ENCODE data around the gene MYH6. TPM values are rescaled to one million over a fixed set of nuclear protein-coding genes. Genes with fewer than 3 reads are reported as not detected.

The MYH6 gene
- total RNA-seq, 1 donor from 2014 or later, result 0.62 TPM

- H3K4me1 ChIP-seq, result no peaks in the 10 kb centered on the region
- no peak overlapping the region for H3K4me3 ChIP-seq
- no peaks in the 10 kb centered on the region for H3K9me3 ChIP-seq
- no peak overlapping the region for H3K27ac ChIP-seq
- no peaks in the 10 kb centered on the region for H3K27me3 ChIP-seq (ENCODE audit: low read depth)
- intact Hi-C loops (cut with DNase I), result no loop called here
- DNase-seq (no peak), ATAC-seq (no peak)
- no peak for TF ChIP-seq CTCF (IDR thresholded peaks at IDR 0.05)
- H3K36me3 ChIP-seq, result no peaks in the 10 kb centered on the region
These were observed 29.3 kb upstream of the MYH6 start for GRCh38 chr14:23437133-23438100.

- Histone ChIP-seq H3K36me3 (no peaks in the 10 kb centered on the region), H3K9me3 (no peaks in the 10 kb centered on the region), H3K4me1 (no peaks in the 10 kb centered on the region), H3K27me3 (ENCODE audit: low read depth) (no peaks in the 10 kb centered on the region), H3K4me3 (no peak overlapping the region), H3K27ac (no peak overlapping the region)
- DNase-seq (no peak), ATAC-seq (no peak)
- intact Hi-C loops (cut with DNase I), result no loop called here
- TF ChIP-seq CTCF (IDR thresholded peaks at IDR 0.05), result no peak
These were observed 28.5 kb upstream of the MYH6 start for GRCh38 chr14:23436327-23437132.

DNA sequence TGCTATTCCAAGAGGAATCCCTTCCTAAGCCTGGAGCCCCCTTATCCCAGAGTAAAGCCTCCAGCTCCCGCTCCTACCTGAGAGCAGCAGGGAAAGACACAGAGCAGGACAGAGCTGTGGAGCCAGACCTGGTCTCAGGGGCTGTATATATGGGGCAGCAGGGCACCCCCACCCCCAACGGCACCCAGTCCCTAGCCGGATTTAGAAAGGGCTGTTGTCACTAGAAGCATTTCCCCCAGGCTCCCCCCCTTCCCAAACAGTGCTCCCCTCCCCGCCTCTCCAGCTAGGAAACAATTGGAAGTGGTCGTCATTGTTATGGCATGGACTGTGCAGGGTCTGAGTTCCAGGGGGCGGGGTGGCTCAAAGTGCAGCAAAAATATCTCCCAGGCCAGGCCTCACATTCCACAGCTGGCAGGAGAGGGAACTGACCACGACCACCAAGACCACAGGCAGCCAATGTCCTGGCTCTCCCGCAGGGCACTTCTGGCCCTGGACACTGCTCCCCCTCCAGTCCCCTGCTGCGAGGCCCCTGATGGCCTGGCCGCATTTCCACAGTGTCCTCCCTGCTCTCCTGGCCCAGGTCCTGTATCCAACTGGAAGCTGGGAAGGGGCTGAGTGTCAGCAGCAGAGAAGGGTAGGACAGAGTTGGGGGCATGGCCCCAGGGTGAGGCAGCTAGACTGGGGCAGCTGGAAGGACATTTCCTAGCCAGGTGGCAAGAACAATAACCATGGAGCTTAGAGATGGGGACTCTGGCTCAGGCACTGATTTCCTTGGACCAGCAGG lies 27.7 kb upstream of the MYH6 start, which contains the start of gene MYH7:
Gene MYH7 (minus strand): TSS at position 118 of the 784 bp plus-strand sequence. CDS start 1,928 bp downstream, outside the sequence.
- Histone ChIP-seq H3K4me1 (no peaks in the 10 kb centered on the region), H3K27me3 (ENCODE audit: low read depth) (no peaks in the 10 kb centered on the region), H3K4me3 (no peak within 1 kb of the TSS), H3K9me3 (no peaks in the 10 kb centered on the region), H3K27ac (no peak within 1 kb of the TSS), H3K36me3 (no peaks in the 10 kb centered on the region)
- ATAC-seq (no peak), DNase-seq (no peak)
- intact Hi-C loops (cut with DNase I), result no loop called here
- TF ChIP-seq CTCF (IDR thresholded peaks at IDR 0.05), result no peak

DNA sequence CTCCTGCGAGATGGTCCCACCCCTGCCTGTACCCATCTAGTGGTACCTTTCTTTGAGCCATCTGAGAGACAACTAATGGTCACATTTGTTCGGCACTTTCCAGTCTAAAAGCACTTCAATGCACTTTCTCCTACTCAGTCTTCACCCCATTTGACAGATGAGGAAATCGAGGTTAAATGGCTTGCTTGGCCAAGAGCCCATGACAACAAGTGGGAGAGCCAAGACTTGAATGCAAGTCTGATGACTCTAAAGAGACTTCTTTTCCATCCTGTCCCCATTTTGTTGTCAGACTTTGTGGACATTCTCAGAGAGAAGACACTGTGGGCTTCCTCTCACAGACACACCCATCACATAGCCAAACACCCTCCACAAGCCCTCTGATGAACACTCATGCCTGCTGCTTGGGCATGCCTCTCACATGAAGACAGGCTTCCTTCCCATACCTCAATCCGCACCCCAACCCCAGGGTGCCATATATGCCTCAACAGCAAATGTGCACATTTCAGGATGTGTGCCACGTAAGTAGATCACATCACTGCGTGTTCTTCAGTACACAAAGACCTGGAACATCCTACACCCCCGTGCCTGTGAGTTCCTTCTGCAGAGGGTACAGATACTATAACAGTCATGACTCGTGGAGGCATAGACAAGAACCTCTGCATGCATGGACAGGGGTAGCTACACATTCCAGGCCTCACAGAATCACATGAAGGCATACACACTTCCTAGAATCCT lies 26.6 kb upstream of the MYH6 start:
- Histone ChIP-seq H3K9me3 (no peaks in the 10 kb centered on the region), H3K36me3 (no peaks in the 10 kb centered on the region), H3K27ac (no peak overlapping the region), H3K4me3 (no peak overlapping the region), H3K27me3 (ENCODE audit: low read depth) (no peaks in the 10 kb centered on the region), H3K4me1 (no peaks in the 10 kb centered on the region)
- intact Hi-C loops (cut with DNase I), result no loop called here
- ATAC-seq (no peak), DNase-seq (no peak)
- no peak for TF ChIP-seq CTCF (IDR thresholded peaks at IDR 0.05)

All from lower lobe of right lung (tissue), 2 donors.